Measurements from ENCODE around the gene PFKFB3. TPM values are rescaled to one million over a fixed set of nuclear protein-coding genes. Genes with fewer than 3 reads are reported as not detected.

Gene PFKFB3
- total and polyA plus RNA-seq, 12 donors, result 8.4 to 72.4 (median 29.5) TPM

DNA sequence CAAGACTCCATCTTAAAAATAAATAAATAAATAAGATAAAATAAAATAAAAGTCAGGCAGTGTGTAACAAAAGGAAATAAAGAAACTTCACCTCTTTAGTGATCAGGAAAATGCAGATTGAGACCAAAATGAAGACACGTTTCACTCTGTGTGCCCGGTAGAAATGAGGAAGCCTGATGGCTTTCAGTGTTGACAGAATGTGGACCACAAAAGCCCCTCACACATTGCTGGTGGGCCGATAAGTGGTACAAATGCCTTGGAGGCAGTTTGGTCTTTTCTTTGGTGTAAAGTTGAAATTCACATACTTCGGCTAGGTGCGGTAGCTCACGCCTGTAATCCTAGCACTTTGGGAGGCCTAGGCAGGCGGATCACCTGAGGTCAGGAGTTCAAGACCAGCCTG lies 44.5 kb upstream of the PFKFB3 start:
- TF ChIP-seq, protein P1, sequence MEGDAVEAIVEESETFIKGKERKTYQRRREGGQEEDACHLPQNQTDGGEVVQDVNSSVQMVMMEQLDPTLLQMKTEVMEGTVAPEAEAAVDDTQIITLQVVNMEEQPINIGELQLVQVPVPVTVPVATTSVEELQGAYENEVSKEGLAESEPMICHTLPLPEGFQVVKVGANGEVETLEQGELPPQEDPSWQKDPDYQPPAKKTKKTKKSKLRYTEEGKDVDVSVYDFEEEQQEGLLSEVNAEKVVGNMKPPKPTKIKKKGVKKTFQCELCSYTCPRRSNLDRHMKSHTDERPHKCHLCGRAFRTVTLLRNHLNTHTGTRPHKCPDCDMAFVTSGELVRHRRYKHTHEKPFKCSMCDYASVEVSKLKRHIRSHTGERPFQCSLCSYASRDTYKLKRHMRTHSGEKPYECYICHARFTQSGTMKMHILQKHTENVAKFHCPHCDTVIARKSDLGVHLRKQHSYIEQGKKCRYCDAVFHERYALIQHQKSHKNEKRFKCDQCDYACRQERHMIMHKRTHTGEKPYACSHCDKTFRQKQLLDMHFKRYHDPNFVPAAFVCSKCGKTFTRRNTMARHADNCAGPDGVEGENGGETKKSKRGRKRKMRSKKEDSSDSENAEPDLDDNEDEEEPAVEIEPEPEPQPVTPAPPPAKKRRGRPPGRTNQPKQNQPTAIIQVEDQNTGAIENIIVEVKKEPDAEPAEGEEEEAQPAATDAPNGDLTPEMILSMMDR (IDR thresholded peaks at IDR 0.05), result no peak
- TF ChIP-seq POLR2A (IDR thresholded peaks at IDR 0.05), result no peak
- Histone ChIP-seq H3K36me3 (replicated peaks in 1 of 2) (no peaks in the 10 kb centered on the region), H3K4me1 (replicated peaks in 1 of 2) (peaks cover 8 to 12% of the 10 kb centered on the region in 2 donors), H3K9me3 (replicated peaks in 1 of 3) (no peaks in the 10 kb centered on the region), H3K27me3 (no peaks in the 10 kb centered on the region), H3K27ac (peak overlapping the region in 2 of 5 donors; percentile 29 to 80), H3K4me3 (no peak overlapping the region)
- no peak for DNase-seq
- 90 to 94% (median 91%) methylated on average over 7 of the region's 7 CpGs for WGBS, 4 donors
- intact Hi-C loops (cut with DNase I), result no loop called here

DNA sequence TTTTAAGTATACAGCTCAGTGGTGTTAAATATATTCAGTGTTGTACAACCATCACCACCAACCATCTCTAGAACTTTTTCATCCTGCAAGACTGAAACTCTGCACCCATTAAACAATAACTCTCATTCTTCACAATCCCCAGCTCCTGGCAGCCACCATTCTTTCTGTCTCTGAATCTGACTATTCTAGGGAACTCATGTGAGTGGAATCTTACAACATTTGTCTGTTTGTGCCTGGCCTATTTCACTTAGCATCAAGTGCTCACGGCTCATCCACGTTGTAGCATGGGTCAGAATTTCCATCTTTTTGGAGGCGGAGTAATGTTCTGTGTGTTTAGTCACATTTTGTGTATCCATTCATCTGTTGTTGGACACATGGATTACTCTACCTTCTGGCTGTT lies 40.8 kb upstream of the PFKFB3 start:
- Histone ChIP-seq H3K36me3 (replicated peaks in 1 of 2) (peaks cover 0 to 5% of the 10 kb centered on the region in 2 donors), H3K27ac (peak overlapping the region in 3 of 5 donors; percentile 63 to 100 (median 94)), H3K9me3 (replicated peaks in 1 of 3) (no peaks in the 10 kb centered on the region), H3K4me3 (no peak overlapping the region), H3K4me1 (replicated peaks in 1 of 2) (peaks cover 17 to 27% of the 10 kb centered on the region in 2 donors), H3K27me3 (no peaks in the 10 kb centered on the region)
- no peak for DNase-seq
- no peak for TF ChIP-seq POLR2A (IDR thresholded peaks at IDR 0.05)
- TF ChIP-seq, protein P1 (IDR thresholded peaks at IDR 0.05), result no peak
- WGBS, 4 donors, result 66 to 77% (median 74%) methylated on average over 3 of the region's 3 CpGs
- intact Hi-C loops (cut with DNase I), result no loop called here

DNA sequence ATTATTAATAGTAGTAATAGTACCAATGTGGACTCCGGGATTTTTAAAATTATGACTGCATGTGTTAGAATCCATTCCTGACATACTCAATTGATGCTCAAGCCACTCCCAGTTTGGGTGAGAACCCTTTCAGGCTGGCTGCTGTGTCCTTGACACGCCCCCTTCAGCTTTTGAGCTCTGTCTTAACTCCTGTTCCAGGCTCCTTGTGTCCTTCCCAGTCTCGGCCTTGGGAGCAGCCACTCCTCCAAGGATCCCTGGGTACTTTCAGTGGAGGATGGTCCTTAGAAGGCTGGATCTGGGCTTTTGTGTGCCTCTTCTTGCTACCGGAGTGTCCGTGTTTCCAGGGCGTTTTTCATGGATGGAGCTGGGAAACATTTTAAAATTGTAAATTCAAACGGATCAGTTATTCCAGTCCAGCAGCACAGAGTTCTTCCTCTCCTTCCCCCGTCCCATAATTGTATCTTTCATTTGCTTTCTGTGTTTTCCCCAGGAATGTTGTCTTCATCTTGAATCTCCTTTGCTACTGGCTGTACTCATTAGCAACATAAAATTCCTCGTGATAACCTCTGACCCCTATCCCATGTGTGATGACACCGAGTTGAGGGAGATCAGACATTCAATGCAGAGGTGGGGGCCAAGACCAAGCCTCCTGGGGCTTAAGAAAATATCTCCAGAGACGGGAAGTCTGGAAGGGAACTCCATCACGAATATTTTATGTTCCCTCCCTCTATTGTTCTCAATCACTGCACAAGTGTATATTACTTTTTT lies 40.0 kb upstream of the PFKFB3 start:
- no peaks in the 10 kb centered on the region for H3K9me3 ChIP-seq (replicated peaks in 1 of 3)
- peak overlapping the region in 1 of 4 donors; percentile 97 for H3K4me3 ChIP-seq
- peak in 6 of 7 donors; percentile 60 to 84 (median 72) for DNase-seq
- no peaks in the 10 kb centered on the region for H3K27me3 ChIP-seq
- WGBS, 4 donors, result 25 to 33% (median 26%) methylated on average over 12 of the region's 12 CpGs
- peak overlapping the region; percentile 63 to 100 (median 94) for H3K27ac ChIP-seq
- peaks cover 17 to 33% of the 10 kb centered on the region in 2 donors for H3K4me1 ChIP-seq (replicated peaks in 1 of 2)
- peaks cover 0 to 5% of the 10 kb centered on the region in 2 donors for H3K36me3 ChIP-seq (replicated peaks in 1 of 2)
- TF ChIP-seq, protein P1 (IDR thresholded peaks at IDR 0.05), result no peak
- TF ChIP-seq POLR2A (IDR thresholded peaks at IDR 0.05), result no peak
- intact Hi-C loops (cut with DNase I), result no loop called here

DNA sequence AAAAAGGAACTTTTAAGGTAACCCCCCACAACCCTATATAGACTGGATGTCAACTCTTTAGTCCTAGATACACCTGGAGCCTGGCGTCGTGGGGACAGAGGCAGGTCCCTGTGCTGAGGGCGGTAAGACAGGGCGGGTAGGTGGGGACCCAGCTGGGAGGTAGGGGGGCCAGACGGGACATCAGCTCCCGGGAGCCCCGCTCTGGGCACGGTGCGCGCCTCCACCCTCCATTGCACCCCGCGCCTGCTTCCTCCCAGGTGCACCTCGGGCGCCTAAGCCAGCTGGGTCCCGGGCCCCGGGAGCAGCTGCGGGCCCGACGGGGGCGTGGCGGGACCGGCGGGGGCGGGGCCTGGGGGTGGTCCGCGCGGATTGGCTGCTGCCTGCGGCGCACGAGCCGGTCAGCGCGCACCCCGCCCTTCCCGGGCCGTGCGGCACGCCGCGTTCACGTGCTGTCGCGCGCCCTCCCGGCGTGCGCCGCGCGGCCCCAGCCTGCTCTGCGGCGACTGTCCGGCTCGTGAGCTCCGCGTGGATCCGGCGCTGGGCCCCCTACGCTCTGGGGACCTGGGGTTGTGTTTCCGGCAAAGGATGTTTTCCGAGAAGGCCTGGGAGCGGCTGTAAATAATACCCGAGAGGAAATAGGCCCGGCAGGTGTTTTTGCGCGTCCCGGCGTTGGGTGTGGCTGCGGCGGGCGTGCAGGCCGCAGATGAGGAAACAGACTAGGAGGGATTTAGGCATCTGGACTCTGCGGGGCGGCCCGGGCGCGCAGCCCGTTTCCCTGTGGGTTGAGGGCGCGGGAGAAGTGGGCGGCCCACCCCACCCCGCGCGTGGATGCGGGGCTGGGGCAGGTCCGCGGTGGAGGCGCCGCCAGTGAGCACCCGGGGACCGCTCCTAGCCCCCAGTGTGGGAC lies 39.1 kb upstream of the PFKFB3 start:
- Histone ChIP-seq H3K9me3 (replicated peaks in 1 of 3) (no peaks in the 10 kb centered on the region), H3K36me3 (replicated peaks in 1 of 2) (peaks cover 0 to 5% of the 10 kb centered on the region in 2 donors), H3K27me3 (no peaks in the 10 kb centered on the region), H3K4me3 (peak overlapping the region; percentile 36 to 97 (median 74)), H3K4me1 (replicated peaks in 1 of 2) (peaks cover 17 to 41% of the 10 kb centered on the region in 2 donors), H3K27ac (peak overlapping the region; percentile 78 to 100 (median 94))
- TF ChIP-seq, protein P1 (IDR thresholded peaks at IDR 0.05), result no peak
- peak; percentile 42 to 74 for TF ChIP-seq POLR2A (IDR thresholded peaks at IDR 0.05)
- intact Hi-C loops (cut with DNase I), result no loop called here
- peak; percentile 89 to 94 (median 92) for DNase-seq
- 0 to 8% (median 1%) methylated on average over 5 to 91 of the region's 91 CpGs for WGBS, 4 donors

Data from adrenal gland (tissue), 12 donors.